GM20000 (cell line): Measurements from ENCODE around the gene CCL16.
"Not testable (repeated sequence)": the region's sequence is repeated elsewhere in the genome, so short reads cannot be mapped to it uniquely, and the experiment has no call there.

Source experiments
- DNase-seq: peaks from one replicate; pipeline ENCODE4 v3.0.0; 2012; ENCODE audit warnings: low spot score
- TF ChIP-seq, protein P1 (sequence below): IDR thresholded peaks from 2 replicates; pipeline ENCODE4 v1.5.1; 2012; ENCODE audit warnings: mild to moderate bottlenecking, control low read depth; ENCODE audit errors: extremely low read depth, missing control alignments

The CCL16 gene

GRCh38 chr17:36000732-36001109 is 19.4 kb upstream of the CCL16 start:
- TF ChIP-seq, protein P1, sequence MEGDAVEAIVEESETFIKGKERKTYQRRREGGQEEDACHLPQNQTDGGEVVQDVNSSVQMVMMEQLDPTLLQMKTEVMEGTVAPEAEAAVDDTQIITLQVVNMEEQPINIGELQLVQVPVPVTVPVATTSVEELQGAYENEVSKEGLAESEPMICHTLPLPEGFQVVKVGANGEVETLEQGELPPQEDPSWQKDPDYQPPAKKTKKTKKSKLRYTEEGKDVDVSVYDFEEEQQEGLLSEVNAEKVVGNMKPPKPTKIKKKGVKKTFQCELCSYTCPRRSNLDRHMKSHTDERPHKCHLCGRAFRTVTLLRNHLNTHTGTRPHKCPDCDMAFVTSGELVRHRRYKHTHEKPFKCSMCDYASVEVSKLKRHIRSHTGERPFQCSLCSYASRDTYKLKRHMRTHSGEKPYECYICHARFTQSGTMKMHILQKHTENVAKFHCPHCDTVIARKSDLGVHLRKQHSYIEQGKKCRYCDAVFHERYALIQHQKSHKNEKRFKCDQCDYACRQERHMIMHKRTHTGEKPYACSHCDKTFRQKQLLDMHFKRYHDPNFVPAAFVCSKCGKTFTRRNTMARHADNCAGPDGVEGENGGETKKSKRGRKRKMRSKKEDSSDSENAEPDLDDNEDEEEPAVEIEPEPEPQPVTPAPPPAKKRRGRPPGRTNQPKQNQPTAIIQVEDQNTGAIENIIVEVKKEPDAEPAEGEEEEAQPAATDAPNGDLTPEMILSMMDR: no peak
- no peak for DNase-seq

DNA sequence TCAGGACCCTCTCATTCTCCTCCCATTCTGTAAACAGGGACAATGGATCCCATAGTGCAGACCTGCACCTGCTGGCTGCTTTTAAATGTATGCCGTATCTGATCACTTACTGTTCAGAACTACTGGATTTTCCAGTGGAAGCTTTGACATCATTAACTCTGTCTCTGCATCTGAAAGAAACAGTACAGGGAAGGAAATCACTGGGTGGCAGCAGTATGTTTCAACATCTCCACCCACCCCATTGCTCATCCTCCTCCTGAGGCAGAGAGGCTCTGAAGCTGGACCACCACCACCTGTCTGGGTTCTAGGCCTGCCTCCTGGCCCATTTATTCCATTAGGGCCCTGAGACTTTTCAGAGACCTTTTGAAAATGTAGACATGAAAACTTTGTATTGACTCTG is 17.5 kb upstream of the CCL16 start:
- DNase-seq: no peak
- TF ChIP-seq, protein P1: no peak

- TF ChIP-seq, protein P1: no peak
- no peak for DNase-seq
These were observed 16.8 kb upstream of the CCL16 start for GRCh38 chr17:35998018-35998545.

- not testable (repeated sequence) for DNase-seq
These were observed 14.0 kb upstream of the CCL16 start for GRCh38 chr17:35995346-35995745.

DNA sequence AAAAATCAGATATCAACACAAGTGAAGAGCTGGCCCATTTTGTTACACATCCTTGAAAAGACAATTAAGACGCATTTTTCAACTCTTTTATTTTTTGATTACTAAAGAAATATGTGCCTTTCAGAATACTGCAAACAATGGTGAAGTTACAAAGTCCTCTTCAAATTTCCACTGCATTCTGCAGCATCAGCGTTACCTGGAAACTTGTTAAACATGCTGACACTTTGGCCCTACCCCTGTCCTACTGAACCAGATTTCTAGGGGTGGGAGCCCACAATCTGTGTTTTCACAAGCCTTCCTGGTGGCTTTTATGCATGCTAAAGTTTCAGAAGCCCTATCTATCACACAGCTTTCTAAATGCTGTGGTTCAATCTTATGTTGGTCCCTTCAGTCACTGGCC is 9.8 kb upstream of the CCL16 start:
- TF ChIP-seq, protein P1: no peak
- no peak for DNase-seq

- TF ChIP-seq, protein P1: no peak
- no peak for DNase-seq
These were observed 6.9 kb upstream of the CCL16 start for GRCh38 chr17:35988164-35988563.

DNA sequence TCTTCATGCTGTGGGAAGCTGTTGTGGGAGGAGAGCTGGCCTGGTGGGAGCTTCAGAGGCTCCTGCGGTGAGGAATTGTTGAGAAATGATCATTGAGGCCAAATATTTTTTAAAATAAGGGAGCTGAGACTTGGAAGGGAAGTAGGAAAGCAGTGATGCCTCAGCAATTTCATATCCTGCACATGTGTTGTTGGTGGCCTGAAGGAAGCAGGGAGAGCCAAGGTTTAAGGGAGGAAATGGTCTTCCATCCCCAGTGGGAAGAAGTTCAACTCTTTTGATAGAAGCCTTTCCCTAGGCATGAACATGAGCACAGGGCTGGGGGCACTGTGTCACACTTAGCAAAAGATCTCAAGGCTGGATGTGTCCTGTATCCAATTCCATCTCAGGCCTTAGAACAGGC is 5.3 kb upstream of the CCL16 start, which contains the start of gene CCL14:
CCL14 (minus strand) TSS at position 87 of the 400 bp plus-strand sequence; CDS start at position 7, 80 bp downstream.
- no peak for DNase-seq
- TF ChIP-seq, protein P1: no peak

GRCh38 chr17:35984140-35984539 is 2.8 kb upstream of the CCL16 start:
- TF ChIP-seq, protein P1: no peak
- no peak for DNase-seq
